Rectal smooth muscle tissue (tissue), 1 donor: ENCODE data around the gene EXOSC1.

Experiments used
- H3K27ac ChIP-seq: one replicate; pipeline ENCODE4 v1.7.0; 2013; ENCODE audit warnings: low read depth, low read length, inconsistent platforms
- H3K27me3 ChIP-seq: one replicate; pipeline ENCODE4 v1.7.0; 2013; ENCODE audit warnings: low read length; ENCODE audit not compliant: control insufficient read depth, insufficient read depth
- H3K36me3 ChIP-seq: one replicate; pipeline ENCODE4 v1.7.0; 2013; ENCODE audit warnings: low read length; ENCODE audit not compliant: control insufficient read depth, insufficient read depth
- H3K4me1 ChIP-seq: one replicate; pipeline ENCODE4 v1.7.0; 2013; ENCODE audit warnings: low read length; ENCODE audit not compliant: control insufficient read depth, insufficient read depth
- H3K4me3 ChIP-seq: one replicate; pipeline ENCODE4 v1.7.0; 2013; ENCODE audit warnings: low read length
- H3K9ac ChIP-seq: one replicate; pipeline ENCODE4 v1.7.0; 2013; ENCODE audit warnings: low read length

Gene EXOSC1

GRCh38 chr10:97454330-97455036 is 8.7 kb upstream of the EXOSC1 start:
- H3K27me3 ChIP-seq = no peaks in the 10 kb centered on the region
- peaks cover 17% of the 10 kb centered on the region for H3K36me3 ChIP-seq
- no peaks in the 10 kb centered on the region for H3K4me1 ChIP-seq
- no peak overlapping the region for H3K4me3 ChIP-seq
- H3K27ac ChIP-seq = no peak overlapping the region
- no peak overlapping the region for H3K9ac ChIP-seq

GRCh38 chr10:97452352-97452751 is 6.5 kb upstream of the EXOSC1 start:
- Histone ChIP-seq H3K9ac (no peak overlapping the region), H3K4me1 (peaks cover 3% of the 10 kb centered on the region)

GRCh38 chr10:97451605-97452004 is 5.8 kb upstream of the EXOSC1 start:
- H3K9ac ChIP-seq = no peak overlapping the region
- peaks cover 6% of the 10 kb centered on the region for H3K36me3 ChIP-seq
- H3K4me3 ChIP-seq = no peak overlapping the region
- no peak overlapping the region for H3K27ac ChIP-seq
- H3K4me1 ChIP-seq = peaks cover 3% of the 10 kb centered on the region
- H3K27me3 ChIP-seq = no peaks in the 10 kb centered on the region

More at GRCh38 chr10:97452352-97452751, 6.5 kb upstream of the EXOSC1 start:
- Histone ChIP-seq H3K27me3 (no peaks in the 10 kb centered on the region), H3K36me3 (peaks cover 6% of the 10 kb centered on the region), H3K4me3 (no peak overlapping the region), H3K27ac (no peak overlapping the region)

GRCh38 chr10:97450828-97451227 is 5.0 kb upstream of the EXOSC1 start:
- peaks cover 6% of the 10 kb centered on the region for H3K36me3 ChIP-seq
- no peak overlapping the region for H3K4me3 ChIP-seq
- H3K9ac ChIP-seq = no peak overlapping the region
- no peak overlapping the region for H3K27ac ChIP-seq
- H3K27me3 ChIP-seq = no peaks in the 10 kb centered on the region
- peaks cover 3% of the 10 kb centered on the region for H3K4me1 ChIP-seq

GRCh38 chr10:97445357-97445721 is 467 bp downstream of the EXOSC1 start:
- Histone ChIP-seq H3K27me3 (no peaks in the 10 kb centered on the region), H3K9ac (peak overlapping the region; percentile 54), H3K4me1 (peaks cover 3% of the 10 kb centered on the region), H3K27ac (peak overlapping the region; percentile 16), H3K4me3 (peak overlapping the region; percentile 92), H3K36me3 (peaks cover 5% of the 10 kb centered on the region)

GRCh38 chr10:97444212-97444611 is 1.6 kb downstream of the EXOSC1 start:
- no peak overlapping the region for H3K9ac ChIP-seq
- H3K4me1 ChIP-seq = peaks cover 3% of the 10 kb centered on the region
- H3K36me3 ChIP-seq = peaks cover 6% of the 10 kb centered on the region
- no peak overlapping the region for H3K27ac ChIP-seq
- no peaks in the 10 kb centered on the region for H3K27me3 ChIP-seq
- H3K4me3 ChIP-seq = no peak overlapping the region

GRCh38 chr10:97442277-97442676 is 3.5 kb downstream of the EXOSC1 start:
- Histone ChIP-seq H3K4me1 (no peaks in the 10 kb centered on the region), H3K9ac (no peak overlapping the region), H3K27ac (no peak overlapping the region), H3K4me3 (no peak overlapping the region), H3K27me3 (no peaks in the 10 kb centered on the region), H3K36me3 (peaks cover 12% of the 10 kb centered on the region)

DNA sequence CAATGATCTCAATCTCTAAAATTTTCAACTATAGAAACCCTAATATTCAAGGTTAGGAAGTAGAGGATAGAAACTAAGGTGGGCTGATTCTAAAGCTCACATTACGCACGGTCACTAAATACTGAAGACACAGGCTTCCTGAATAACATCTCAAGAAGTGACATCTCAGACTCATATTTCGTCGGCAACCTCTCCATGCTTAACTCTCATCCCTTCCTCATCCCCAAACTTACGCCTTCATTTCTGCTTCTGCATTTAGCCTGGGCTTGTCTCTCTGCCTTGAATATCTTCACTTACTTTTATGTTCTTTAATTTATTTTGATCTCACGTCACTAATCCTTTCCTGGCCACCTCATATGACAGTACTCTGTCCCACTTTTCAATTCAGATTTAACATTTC is 10.6 kb downstream of the EXOSC1 start:
- H3K4me3 ChIP-seq = no peak overlapping the region
- H3K27ac ChIP-seq = no peak overlapping the region
- H3K9ac ChIP-seq = no peak overlapping the region
- no peaks in the 10 kb centered on the region for H3K27me3 ChIP-seq
- peaks cover 32% of the 10 kb centered on the region for H3K36me3 ChIP-seq
- H3K4me1 ChIP-seq = no peaks in the 10 kb centered on the region

GRCh38 chr10:97434557-97434956 is 11.2 kb downstream of the EXOSC1 start:
- H3K27ac ChIP-seq = no peak overlapping the region
- H3K27me3 ChIP-seq = no peaks in the 10 kb centered on the region
- no peak overlapping the region for H3K4me3 ChIP-seq
- H3K36me3 ChIP-seq = peaks cover 35% of the 10 kb centered on the region
- H3K4me1 ChIP-seq = no peaks in the 10 kb centered on the region
- no peak overlapping the region for H3K9ac ChIP-seq

- no peak overlapping the region for H3K27ac ChIP-seq
These were observed 11.8 kb downstream of the EXOSC1 start for GRCh38 chr10:97434055-97434454.

GRCh38 chr10:97428572-97428981 is 17.2 kb downstream of the EXOSC1 start:
- Histone ChIP-seq H3K36me3 (peaks cover 20% of the 10 kb centered on the region), H3K4me1 (peaks cover 10% of the 10 kb centered on the region), H3K4me3 (no peak overlapping the region), H3K27ac (no peak overlapping the region), H3K9ac (no peak overlapping the region), H3K27me3 (no peaks in the 10 kb centered on the region)

More at GRCh38 chr10:97434055-97434454, 11.8 kb downstream of the EXOSC1 start:
- H3K27me3 ChIP-seq = no peaks in the 10 kb centered on the region
- H3K9ac ChIP-seq = no peak overlapping the region
- H3K36me3 ChIP-seq = peaks cover 35% of the 10 kb centered on the region
- H3K4me3 ChIP-seq = no peak overlapping the region
- no peaks in the 10 kb centered on the region for H3K4me1 ChIP-seq

GRCh38 chr10:97427571-97428179 is 18.1 kb downstream of the EXOSC1 start:
- peaks cover 10% of the 10 kb centered on the region for H3K4me1 ChIP-seq
- peaks cover 17% of the 10 kb centered on the region for H3K36me3 ChIP-seq
- peak overlapping the region; percentile 80 for H3K4me3 ChIP-seq
- no peaks in the 10 kb centered on the region for H3K27me3 ChIP-seq
- H3K9ac ChIP-seq = no peak overlapping the region
- H3K27ac ChIP-seq = peak overlapping the region; percentile 40
